GM12878 (cell line): Measurements from ENCODE around the gene HMGB1. TPM values are rescaled to one million over a fixed set of nuclear protein-coding genes. Genes with fewer than 3 reads are reported as not detected.

Experiments
- ATAC-seq: fragments of 200-7000 bp; cut with Tn5 transposase; 3 replicates; pipeline ENCODE4 v1.9.1; 2020; ENCODE audit warnings: mild to moderate bottlenecking, moderate library complexity
- BruUV-seq: library from RNA; stranded (reverse); fragments of 400-500 nt; replicated peaks from 2 replicates; lab custom pipeline; 2021; lab: Mats Ljungman, UMichigan
- CTCF ChIA-PET: fragments of 300-600 bp; sonication (Branson Sonifier 250); formaldehyde crosslinking; extraction: SDS; loops from one replicate; lab custom pipeline; 2021; ENCODE audit warnings: inconsistent platforms; lab: Yijun Ruan, JAX
- POLR2A ChIA-PET: fragments of 350-600 bp; formaldehyde crosslinking; extraction: SDS; loops from one replicate; lab custom pipeline; 2021; ENCODE audit warnings: inconsistent platforms; lab: Charles Lee
- RAD21 ChIA-PET: fragments of 300-600 bp; sonication (Branson Sonifier 250); formaldehyde crosslinking; loops from one replicate; lab custom pipeline; 2023; ENCODE audit warnings: antibody characterized with exemption; ENCODE audit not compliant: unreplicated experiment; lab: Charles Lee
- SMC1A ChIA-PET: fragments of 300-600 bp; sonication (Branson Sonifier 250); formaldehyde crosslinking; loops from one replicate; lab custom pipeline; 2023; ENCODE audit not compliant: unreplicated experiment, uncharacterized antibody; lab: Charles Lee
- DNase-seq: peaks from one replicate; pipeline ENCODE4 v3.0.0-alpha.2; 2011; ENCODE audit warnings: low read depth, low spot score
- FAIRE-seq: peaks from 3 replicates; lab custom pipeline; 2011; peaks lifted over from hg19 to GRCh38; lab: Jason Lieb, UNC
- H2AFZ ChIP-seq: 2 replicates; pipeline ENCODE4 v1.6.0; 2011; ENCODE audit warnings: low read depth, low read length, control low read depth; ENCODE audit not compliant: control insufficient read depth
- H3K27ac ChIP-seq: 2 replicates; pipeline ENCODE4 v1.5.1; 2011; ENCODE audit warnings: control low read depth; ENCODE audit not compliant: control insufficient read depth, insufficient read depth
- H3K27me3 ChIP-seq, 2 experiments: replicated peaks in 1 of 2; 2 replicates each; pipeline versions ENCODE4 v1.6.0 to v1.6.1; 2011; ENCODE audit warnings: low read length in 1 of 2; ENCODE audit not compliant: control insufficient read depth in 2 of 2, insufficient read depth in 2 of 2
- H3K36me3 ChIP-seq, 2 experiments: 2 replicates each; pipeline ENCODE4 v1.5.1; 2011; ENCODE audit warnings: low read length in 1 of 2; ENCODE audit not compliant: control insufficient read depth in 2 of 2, insufficient read depth in 2 of 2
- H3K4me1 ChIP-seq: 2 replicates; pipeline ENCODE4 v1.6.1; 2011; ENCODE audit warnings: mild to moderate bottlenecking, low read length, moderate library complexity, mixed read lengths; ENCODE audit not compliant: control insufficient read depth, insufficient read depth
- H3K4me2 ChIP-seq: 2 replicates; pipeline ENCODE4 v1.6.0; 2011; ENCODE audit warnings: control low read depth; ENCODE audit not compliant: control insufficient read depth, insufficient read depth
- H3K4me3 ChIP-seq: fragments of 200-600 bp; sonication (generic); 2 replicates; pipeline ENCODE4 v1.5.1; 2016
- H3K79me2 ChIP-seq: 2 replicates; pipeline ENCODE4 v1.6.0; 2011; ENCODE audit warnings: low read length; ENCODE audit not compliant: control insufficient read depth, insufficient read depth
- H3K9ac ChIP-seq: 2 replicates; pipeline ENCODE4 v1.8.0; 2011; ENCODE audit warnings: low read length, control low read depth, mixed read lengths; ENCODE audit not compliant: control insufficient read depth, insufficient read depth
- H3K9me3 ChIP-seq: replicated peaks from 3 replicates; pipeline ENCODE4 v1.5.1; 2011; ENCODE audit warnings: mild to moderate bottlenecking, low read length; ENCODE audit not compliant: control insufficient read depth, insufficient read depth
- H4K20me1 ChIP-seq: 2 replicates; pipeline ENCODE4 v1.6.0; 2011; ENCODE audit not compliant: control insufficient read depth, insufficient read depth
- SIN3A ChIP-seq: IDR thresholded peaks from 2 replicates; pipeline ENCODE4 v1.6.1; 2012; ENCODE audit warnings: low read depth, low read length, improper control_type of control experiment
- SMARCA5 ChIP-seq: fragments of 450-650 bp; IDR thresholded peaks from 2 replicates; pipeline ENCODE4 v1.6.1; 2017; ENCODE audit warnings: mild to moderate bottlenecking
- TARDBP ChIP-seq: IDR thresholded peaks from 2 replicates; pipeline ENCODE4 v1.6.1; 2016; ENCODE audit warnings: borderline replicate concordance
- ZNF274 ChIP-seq: IDR thresholded peaks from one replicate; pipeline ENCODE4 v1.8.0; 2011; ENCODE audit not compliant: insufficient read length, insufficient read depth
- WGBS: methylation state at CpG from one replicate; pipeline ENCODE4 v1.1.6; 2016; ENCODE audit warnings: low lambda C conversion rate; ENCODE audit not compliant: insufficient replicate concordance, insufficient coverage; ENCODE audit errors: missing lambda C conversion rate; 5-methylcytosine and 5-hydroxymethylcytosine counted together
- in situ Hi-C: fragments of 300-500 bp; cut with MboI; formaldehyde crosslinking; loops from 9 replicates; pipeline ENCODE4 v1.14.3; 2018; ENCODE audit warnings: mixed read lengths
- intact Hi-C: fragments of 100-400 bp; cut with micrococcal nuclease; formaldehyde crosslinking; loops from one replicate; pipeline ENCODE4 v1.14.2; 2022; ENCODE audit not compliant: unreplicated experiment
- polyA plus RNA-seq, 11 experiments: library from polyadenylated mRNA; depleted of rRNA in 4 of 11; unstranded in 6 of 11; stranded (reverse) in 5 of 11; fragments of >200 nt; fragmentation: Nextera tagmentation in 4 of 11; fragmentation: Illumina TruSeq in 1 of 11; extraction: Ambion mirVana in 4 of 11; extraction: Trizol in 1 of 11; gene quantifications; 1 replicate in 1 of 11; 2 replicates in 10 of 11; pipeline versions ENCODE4 v1.2.1 to v1.2.3, GENCODE V29; 2011 to 2016; ENCODE audit warnings: inconsistent platforms in 2 of 11, missing spikeins in 2 of 11, low read depth in 1 of 11
- total RNA-seq, 4 experiments: library from RNA; depleted of rRNA in 3 of 4; stranded (reverse); fragments of >200 nt in 3 of 4; fragmentation: Illumina TruSeq in 1 of 4; extraction: Trizol in 1 of 4; gene quantifications; 2 replicates each; pipeline versions ENCODE4 v1.2.1 to v1.2.3, GENCODE V29; 2013 to 2021
- TF ChIP-seq, protein P1 (sequence below): fragments of 150-350 bp; IDR thresholded peaks from 2 replicates; pipeline ENCODE4 v1.6.1; 2016; ENCODE audit warnings: low read depth, low read length
- TF ChIP-seq, protein P2 (sequence below): IDR thresholded peaks from 2 replicates; pipeline ENCODE4 v1.6.1; 2012; ENCODE audit warnings: low read depth, low read length, improper control_type of control experiment

The HMGB1 gene
- total and polyA plus RNA-seq, 10 of the 15 experiments (the other 5 are each of a cell fraction or from before 2014, with no cell fraction given) = 365 to 2,529 (median 1,396) TPM

DNA sequence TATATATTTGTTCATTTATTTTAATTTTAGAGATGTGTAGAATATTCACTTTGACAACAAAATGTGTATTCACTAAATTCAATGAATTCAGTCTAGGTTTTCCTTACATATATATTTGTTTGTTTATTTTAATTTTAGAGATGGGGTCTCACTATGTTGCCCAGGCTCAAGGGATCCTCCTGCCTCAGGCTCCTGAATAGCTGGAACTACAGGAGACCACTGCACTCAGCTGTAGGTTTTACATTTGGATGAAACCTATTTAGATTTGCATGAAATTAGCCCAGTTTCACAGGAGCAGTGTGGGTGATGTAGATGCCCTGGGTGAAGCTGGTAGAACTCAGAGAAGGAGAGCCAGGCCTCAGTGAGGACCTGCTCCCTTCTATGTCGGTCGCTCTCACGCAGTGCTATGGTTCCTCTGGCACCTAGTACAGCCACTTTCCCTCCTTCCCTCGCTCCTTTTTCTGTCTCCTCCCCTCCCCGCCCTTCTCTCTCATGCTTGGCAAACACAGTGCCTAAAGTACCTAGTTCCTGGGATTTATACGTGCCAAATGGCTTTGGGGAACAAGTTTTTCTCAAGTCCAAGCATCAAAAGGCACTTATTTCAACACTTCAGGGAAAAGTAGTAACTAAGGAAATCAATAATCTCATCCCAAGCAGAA lies 14.7 kb upstream of the HMGB1 start (continued):
- TF ChIP-seq, protein P1, sequence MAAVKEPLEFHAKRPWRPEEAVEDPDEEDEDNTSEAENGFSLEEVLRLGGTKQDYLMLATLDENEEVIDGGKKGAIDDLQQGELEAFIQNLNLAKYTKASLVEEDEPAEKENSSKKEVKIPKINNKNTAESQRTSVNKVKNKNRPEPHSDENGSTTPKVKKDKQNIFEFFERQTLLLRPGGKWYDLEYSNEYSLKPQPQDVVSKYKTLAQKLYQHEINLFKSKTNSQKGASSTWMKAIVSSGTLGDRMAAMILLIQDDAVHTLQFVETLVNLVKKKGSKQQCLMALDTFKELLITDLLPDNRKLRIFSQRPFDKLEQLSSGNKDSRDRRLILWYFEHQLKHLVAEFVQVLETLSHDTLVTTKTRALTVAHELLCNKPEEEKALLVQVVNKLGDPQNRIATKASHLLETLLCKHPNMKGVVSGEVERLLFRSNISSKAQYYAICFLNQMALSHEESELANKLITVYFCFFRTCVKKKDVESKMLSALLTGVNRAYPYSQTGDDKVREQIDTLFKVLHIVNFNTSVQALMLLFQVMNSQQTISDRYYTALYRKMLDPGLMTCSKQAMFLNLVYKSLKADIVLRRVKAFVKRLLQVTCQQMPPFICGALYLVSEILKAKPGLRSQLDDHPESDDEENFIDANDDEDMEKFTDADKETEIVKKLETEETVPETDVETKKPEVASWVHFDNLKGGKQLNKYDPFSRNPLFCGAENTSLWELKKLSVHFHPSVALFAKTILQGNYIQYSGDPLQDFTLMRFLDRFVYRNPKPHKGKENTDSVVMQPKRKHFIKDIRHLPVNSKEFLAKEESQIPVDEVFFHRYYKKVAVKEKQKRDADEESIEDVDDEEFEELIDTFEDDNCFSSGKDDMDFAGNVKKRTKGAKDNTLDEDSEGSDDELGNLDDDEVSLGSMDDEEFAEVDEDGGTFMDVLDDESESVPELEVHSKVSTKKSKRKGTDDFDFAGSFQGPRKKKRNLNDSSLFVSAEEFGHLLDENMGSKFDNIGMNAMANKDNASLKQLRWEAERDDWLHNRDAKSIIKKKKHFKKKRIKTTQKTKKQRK = no peak

DNA sequence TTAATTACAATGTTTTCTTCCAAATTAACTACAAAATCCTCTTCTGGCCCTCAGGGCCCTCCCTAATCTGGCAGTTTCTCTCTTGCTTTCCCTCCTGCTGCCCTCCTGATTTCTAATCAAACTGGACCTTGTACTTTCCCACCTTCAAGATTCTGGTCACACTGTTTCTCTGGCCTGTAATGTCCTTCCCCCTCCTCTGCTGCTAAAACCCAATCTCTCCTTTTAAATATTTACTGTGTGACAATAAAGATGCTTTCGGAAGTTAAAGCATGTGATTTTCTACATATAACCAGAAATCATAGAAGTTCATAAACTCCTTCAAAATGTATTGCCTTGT lies 14.1 kb upstream of the HMGB1 start:
- Histone ChIP-seq H3K4me3 (no peak overlapping the region), H3K79me2 (no peaks in the 10 kb centered on the region), H3K9me3 (no peaks in the 10 kb centered on the region), H3K9ac (no peak overlapping the region), H2AFZ (no peak overlapping the region), H3K4me1 (peaks cover 6% of the 10 kb centered on the region), H4K20me1 (no peaks in the 10 kb centered on the region), H3K4me2 (no peak overlapping the region), H3K27me3 (no peaks in the 10 kb centered on the region; a peak in 1 of 4 replicates), H3K27ac (no peak overlapping the region), H3K36me3 (no peaks in the 10 kb centered on the region)
- BruUV-seq = no TSS peak
- 96% methylated on average over 1 of the region's 1 CpG for WGBS
- DNase-seq (no peak), ATAC-seq (no peak), FAIRE-seq (no peak)
- in situ Hi-C loops = no loop called here
- RAD21 ChIA-PET = no interaction called here
- POLR2A ChIA-PET = no interaction called here
- intact Hi-C loops = no loop called here
- TF ChIP-seq TARDBP (no peak), SIN3A (no peak), SMARCA5 (no peak), ZNF274 (no peak)
- TF ChIP-seq, protein P2, sequence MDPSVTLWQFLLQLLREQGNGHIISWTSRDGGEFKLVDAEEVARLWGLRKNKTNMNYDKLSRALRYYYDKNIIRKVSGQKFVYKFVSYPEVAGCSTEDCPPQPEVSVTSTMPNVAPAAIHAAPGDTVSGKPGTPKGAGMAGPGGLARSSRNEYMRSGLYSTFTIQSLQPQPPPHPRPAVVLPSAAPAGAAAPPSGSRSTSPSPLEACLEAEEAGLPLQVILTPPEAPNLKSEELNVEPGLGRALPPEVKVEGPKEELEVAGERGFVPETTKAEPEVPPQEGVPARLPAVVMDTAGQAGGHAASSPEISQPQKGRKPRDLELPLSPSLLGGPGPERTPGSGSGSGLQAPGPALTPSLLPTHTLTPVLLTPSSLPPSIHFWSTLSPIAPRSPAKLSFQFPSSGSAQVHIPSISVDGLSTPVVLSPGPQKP = no peak
- CTCF ChIA-PET = interaction anchor here (0.6 kb wide), 1 partner anchor 325 kb away, joined by 4 read pairs; no protein-coding TSS in a partner anchor
- SMC1A ChIA-PET = interaction anchor here (0.6 to 1.6 kb wide), 3 partner anchors 24 to 139 kb away, joined by 3 to 4 read pairs (median 3); partner anchors contain the start of gene USPL1
